MM.1S (cell line): ENCODE data around the gene RABGGTB.

ENCODE experiments used
- DNase-seq: peaks from one replicate; pipeline ENCODE4 v3.0.0-alpha.2; 2015
- H2AFZ ChIP-seq: fragments of 300-600 bp; sonication (generic); 2 replicates; pipeline ENCODE4 v1.6.0; 2016; ENCODE audit warnings: antibody characterized with exemption, low read length
- H3F3A ChIP-seq: fragments of 300-600 bp; sonication (generic); 2 replicates; pipeline ENCODE4 v1.6.1; 2016; ENCODE audit warnings: mild to moderate bottlenecking, antibody characterized with exemption, low read length, moderate library complexity, mixed read lengths; ENCODE audit not compliant: insufficient read depth
- H3K27ac ChIP-seq: fragments of 300-600 bp; sonication (generic); 2 replicates; pipeline ENCODE4 v1.5.1; 2016; ENCODE audit warnings: mild to moderate bottlenecking, low read length
- H3K27me3 ChIP-seq: fragments of 300-600 bp; sonication (generic); replicated peaks from 2 replicates; pipeline ENCODE4 v1.6.0; 2016; ENCODE audit warnings: low read length; ENCODE audit not compliant: insufficient read depth
- H3K36me3 ChIP-seq: fragments of 300-600 bp; sonication (generic); replicated peaks from 2 replicates; pipeline ENCODE4 v1.6.1; 2016; ENCODE audit warnings: mild to moderate bottlenecking, low read length, mixed read lengths; ENCODE audit not compliant: insufficient read depth
- H3K4me1 ChIP-seq: fragments of 300-600 bp; sonication (generic); 2 replicates; pipeline ENCODE4 v1.6.1; 2016; ENCODE audit warnings: low read length, mixed read lengths
- H3K4me2 ChIP-seq: fragments of 300-600 bp; sonication (generic); 2 replicates; pipeline ENCODE4 v1.6.0; 2016; ENCODE audit warnings: low read depth, low read length
- H3K4me3 ChIP-seq: fragments of 300-600 bp; sonication (generic); 2 replicates; pipeline ENCODE4 v1.5.1; 2016; ENCODE audit warnings: low read length, mixed read lengths
- H3K79me2 ChIP-seq: fragments of 300-600 bp; sonication (generic); 2 replicates; pipeline ENCODE4 v1.6.1; 2016; ENCODE audit warnings: mixed run types, low read length, mixed read lengths
- H3K9ac ChIP-seq: fragments of 300-600 bp; sonication (generic); 2 replicates; pipeline ENCODE4 v1.6.1; 2016; ENCODE audit warnings: low read length, mixed read lengths
- H3K9me2 ChIP-seq: fragments of 300-600 bp; sonication (generic); replicated peaks from 2 replicates; pipeline ENCODE4 v1.6.1; 2016; ENCODE audit warnings: mild to moderate bottlenecking, low read length, mixed read lengths; ENCODE audit not compliant: insufficient read depth
- H3K9me3 ChIP-seq: fragments of 300-600 bp; sonication (generic); replicated peaks from 2 replicates; pipeline ENCODE4 v1.6.1; 2016; ENCODE audit warnings: mild to moderate bottlenecking, low read length, mixed read lengths; ENCODE audit not compliant: insufficient read depth
- H4K20me1 ChIP-seq: fragments of 300-600 bp; sonication (generic); 2 replicates; pipeline ENCODE4 v1.6.1; 2016; ENCODE audit warnings: mild to moderate bottlenecking, low read length, moderate library complexity, mixed read lengths; ENCODE audit not compliant: insufficient read depth
- CTCF ChIP-seq: fragments of 300-600 bp; sonication (generic); IDR thresholded peaks from 2 replicates; pipeline ENCODE4 v1.5.1; 2016; ENCODE audit warnings: antibody characterized with exemption, low read length, mixed read lengths
- EZH2 ChIP-seq: fragments of 300-600 bp; sonication (generic); optimal IDR thresholded peaks from 2 replicates; pipeline ENCODE3; 2017; ENCODE audit warnings: low read depth, mild to moderate bottlenecking, antibody characterized with exemption, low read length, mixed read lengths
- EZH2phosphoT487 ChIP-seq: fragments of 300-600 bp; sonication (generic); IDR thresholded peaks from 2 replicates; pipeline ENCODE4 v1.6.1; 2018; ENCODE audit warnings: antibody characterized with exemption, low read length

Gene RABGGTB

GRCh38 chr1:75794382-75794781, 8.3 kb downstream of the RABGGTB start:
- Histone ChIP-seq H3F3A (peaks cover 83% of the 10 kb centered on the region), H3K4me3 (no peak overlapping the region), H3K27ac (no peak overlapping the region), H3K9me3 (no peaks in the 10 kb centered on the region), H3K4me1 (peaks cover under 1% of the 10 kb centered on the region; the same call in 1 of the 2 replicates), H4K20me1 (peaks cover 52% of the 10 kb centered on the region), H3K4me2 (no peak overlapping the region), H3K79me2 (peaks cover 42% of the 10 kb centered on the region), H3K27me3 (no peaks in the 10 kb centered on the region), H3K9me2 (no peaks in the 10 kb centered on the region), H2AFZ (no peak overlapping the region), H3K9ac (no peak overlapping the region), H3K36me3 (peaks cover 32% of the 10 kb centered on the region; the same call in 1 of the 2 replicates)
- TF ChIP-seq EZH2: no peak
- no peak for TF ChIP-seq CTCF
- no peak for TF ChIP-seq EZH2phosphoT487
- DNase-seq: no peak

GRCh38 chr1:75795703-75796193, 9.7 kb downstream of the RABGGTB start:
- Histone ChIP-seq H4K20me1 (peaks cover 40% of the 10 kb centered on the region), H3K9me3 (no peaks in the 10 kb centered on the region), H3K27ac (no peak overlapping the region)

GRCh38 chr1:75796376-75797272, 10.6 kb downstream of the RABGGTB start, which contains the start of gene MSH4:
MSH4 (plus strand) TSS chr1:75796882; CDS start chr1:75796986, 104 bp downstream.
- Histone ChIP-seq H3K36me3 (peaks cover 18% of the 10 kb centered on the region; the same call in 1 of the 2 replicates), H4K20me1 (peaks cover 31% of the 10 kb centered on the region), H3K4me3 (no peak within 1 kb of the TSS), H3K9me2 (no peaks in the 10 kb centered on the region), H3K4me2 (no peak within 1 kb of the TSS), H3K79me2 (peaks cover 20% of the 10 kb centered on the region), H3K4me1 (no peaks in the 10 kb centered on the region), H3F3A (peaks cover 73% of the 10 kb centered on the region), H3K9ac (no peak within 1 kb of the TSS), H3K9me3 (no peaks in the 10 kb centered on the region), H2AFZ (no peak within 1 kb of the TSS), H3K27me3 (no peaks in the 10 kb centered on the region), H3K27ac (no peak within 1 kb of the TSS)
- no peak for TF ChIP-seq CTCF
- no peak for TF ChIP-seq EZH2
- TF ChIP-seq EZH2phosphoT487: no peak
- DNase-seq: no peak

More at GRCh38 chr1:75795703-75796193, 9.7 kb downstream of the RABGGTB start:
- TF ChIP-seq EZH2phosphoT487: no peak
- no peak for TF ChIP-seq EZH2
- no peak for TF ChIP-seq CTCF
- Histone ChIP-seq H3K79me2 (peaks cover 28% of the 10 kb centered on the region), H2AFZ (no peak overlapping the region), H3K27me3 (no peaks in the 10 kb centered on the region), H3K9me2 (no peaks in the 10 kb centered on the region), H3K4me2 (no peak overlapping the region), H3K4me3 (no peak overlapping the region), H3K9ac (no peak overlapping the region), H3F3A (peaks cover 82% of the 10 kb centered on the region), H3K36me3 (peaks cover 26% of the 10 kb centered on the region; the same call in 1 of the 2 replicates), H3K4me1 (no peaks in the 10 kb centered on the region)
- DNase-seq: no peak
